SK-N-SH treated with all-trans-retinoic acid at 6 μM for 48 hours (cell line): ENCODE results near the gene AKR1D1.
"Not testable (repeated sequence)": the region's sequence is repeated elsewhere in the genome, so short reads cannot be mapped to it uniquely, and the experiment has no call there.

Source experiments
- ATAC-seq: fragments of 200-7000 bp; cut with Tn5 transposase; 3 replicates; pipeline ENCODE4 v1.9.1; 2020; ENCODE audit warnings: mild to moderate bottlenecking, moderate library complexity
- ARNTL ChIP-seq: fragments of 450-650 bp; formaldehyde crosslinking; IDR thresholded peaks from 2 replicates; pipeline ENCODE4 v1.5.0; 2020; ENCODE audit warnings: low read depth, mild to moderate bottlenecking, moderate library complexity, borderline replicate concordance
- BACH2 ChIP-seq: fragments of 250-450 bp; sonication (Bioruptor Pico); IDR thresholded peaks from 2 replicates; pipeline ENCODE4 v1.9.0; 2021; ENCODE audit warnings: mild to moderate bottlenecking, borderline replicate concordance
- CREB5 ChIP-seq: fragments of 250-450 bp; sonication (Bioruptor Pico); IDR thresholded peaks from 2 replicates; pipeline ENCODE4 v1.5.1; 2020; ENCODE audit warnings: low read depth, mild to moderate bottlenecking, moderate library complexity
- CSDC2 ChIP-seq: fragments of 250-450 bp; sonication (Bioruptor Pico); IDR thresholded peaks from 2 replicates; pipeline ENCODE4 v1.5.0; 2020; ENCODE audit warnings: mild to moderate bottlenecking, moderate library complexity
- CSRNP3 ChIP-seq: fragments of 250-450 bp; sonication (Bioruptor Pico); IDR thresholded peaks from 2 replicates; pipeline ENCODE4 v1.5.1; 2021; ENCODE audit warnings: mild to moderate bottlenecking, moderate library complexity
- ESRRG ChIP-seq: fragments of 250-450 bp; sonication (Bioruptor Pico); IDR thresholded peaks from 2 replicates; pipeline ENCODE4 v1.6.1; 2021; ENCODE audit warnings: mild to moderate bottlenecking
- ISL1 ChIP-seq: fragments of 250-450 bp; sonication (Bioruptor Pico); IDR thresholded peaks from 2 replicates; pipeline ENCODE4 v2.1.2; 2022; ENCODE audit warnings: mild to moderate bottlenecking, moderate library complexity
- OSR1 ChIP-seq: fragments of 250-450 bp; sonication (Bioruptor Pico); IDR thresholded peaks from 2 replicates; pipeline ENCODE4 v1.8.0; 2022; ENCODE audit warnings: moderate library complexity, mild to moderate bottlenecking, inconsistent platforms
- PATZ1 ChIP-seq: fragments of 250-450 bp; sonication (Bioruptor Pico); IDR thresholded peaks from 2 replicates; pipeline ENCODE4 v1.8.0; 2020; ENCODE audit warnings: mild to moderate bottlenecking, moderate library complexity, borderline replicate concordance
- POU6F1 ChIP-seq: fragments of 250-450 bp; sonication (Bioruptor Pico); IDR thresholded peaks from 2 replicates; pipeline ENCODE4 v1.8.0; 2021; ENCODE audit warnings: low read depth, mild to moderate bottlenecking, moderate library complexity, borderline replicate concordance
- PPARA ChIP-seq: fragments of 250-450 bp; sonication (Bioruptor Pico); IDR thresholded peaks from 2 replicates; pipeline ENCODE4 v1.5.0; 2020; ENCODE audit warnings: mild to moderate bottlenecking, borderline replicate concordance
- RARB ChIP-seq: fragments of 250-450 bp; sonication (Bioruptor Pico); IDR thresholded peaks from 2 replicates; pipeline ENCODE4 v1.8.0; 2021; ENCODE audit warnings: mild to moderate bottlenecking, moderate library complexity
- SNAI2 ChIP-seq: fragments of 250-450 bp; sonication (Bioruptor Pico); IDR thresholded peaks from 2 replicates; pipeline ENCODE4 v1.5.0; 2020; ENCODE audit warnings: mild to moderate bottlenecking, moderate library complexity
- TCF4 ChIP-seq: fragments of 250-450 bp; sonication (Bioruptor Pico); IDR thresholded peaks from 2 replicates; pipeline ENCODE4 v1.8.0; 2021; ENCODE audit warnings: mild to moderate bottlenecking, moderate library complexity, borderline replicate concordance
- TOX ChIP-seq: fragments of 250-450 bp; sonication (Bioruptor Pico); IDR thresholded peaks from 2 replicates; pipeline ENCODE4 v1.8.0; 2021; ENCODE audit warnings: mild to moderate bottlenecking, moderate library complexity, borderline replicate concordance
- ZFP3 ChIP-seq: fragments of 250-450 bp; sonication (Bioruptor Pico); IDR thresholded peaks from 2 replicates; pipeline ENCODE4 v1.5.0; 2020; ENCODE audit warnings: mild to moderate bottlenecking, moderate library complexity
- ZFP30 ChIP-seq: fragments of 450-650 bp; formaldehyde crosslinking; IDR thresholded peaks from 2 replicates; pipeline ENCODE4 v1.5.0; 2022; ENCODE audit warnings: mild to moderate bottlenecking, moderate library complexity
- ZNF565 ChIP-seq: fragments of 450-650 bp; formaldehyde crosslinking; conservative IDR thresholded peaks from 2 replicates; pipeline ENCODE4 v1.5.0; 2020; ENCODE audit warnings: low read depth, mild to moderate bottlenecking, moderate library complexity
- ZNF70 ChIP-seq: fragments of 450-650 bp; formaldehyde crosslinking; IDR thresholded peaks from 2 replicates; pipeline ENCODE4 v1.5.0; 2020; ENCODE audit warnings: mild to moderate bottlenecking, moderate library complexity

The AKR1D1 gene

GRCh38 chr7:138047907-138048306 is 28.4 kb upstream of the AKR1D1 start:
- ATAC-seq, result no peak
- TF ChIP-seq CSDC2 (CRISPR knock-in tag) (no peak), ZFP30 (CRISPR knock-in tag) (no peak), POU6F1 (CRISPR knock-in tag) (no peak), BACH2 (no peak), TOX (no peak), ISL1 (CRISPR knock-in tag) (no peak), ARNTL (CRISPR knock-in tag) (no peak), ZNF565 (CRISPR knock-in tag) (no peak), ZFP3 (CRISPR knock-in tag) (no peak), PPARA (CRISPR knock-in tag) (no peak), OSR1 (CRISPR knock-in tag) (no peak), TCF4 (CRISPR knock-in tag) (no peak), ZNF70 (CRISPR knock-in tag) (no peak)

GRCh38 chr7:138049505-138050116 is 26.6 kb upstream of the AKR1D1 start:
- no peak for ATAC-seq
- TF ChIP-seq OSR1 (CRISPR knock-in tag), result no peak

- ATAC-seq, result not testable (repeated sequence)
These were observed 24.5 kb upstream of the AKR1D1 start for GRCh38 chr7:138051712-138052247.

- ATAC-seq, result no peak
- TF ChIP-seq RARB (CRISPR knock-in tag), result no peak
These were observed 23.6 kb upstream of the AKR1D1 start for GRCh38 chr7:138052696-138053095.

- not testable (repeated sequence) for ATAC-seq
These were observed 20.6 kb upstream of the AKR1D1 start for GRCh38 chr7:138055698-138056097.

- TF ChIP-seq ESRRG (CRISPR knock-in tag) (no peak), PPARA (CRISPR knock-in tag) (no peak), ZFP3 (CRISPR knock-in tag) (no peak), CSRNP3 (CRISPR knock-in tag) (no peak), ZNF70 (CRISPR knock-in tag) (no peak), ZNF565 (CRISPR knock-in tag) (no peak), SNAI2 (CRISPR knock-in tag) (no peak), BACH2 (no peak), RARB (CRISPR knock-in tag) (no peak), PATZ1 (CRISPR knock-in tag) (no peak), CREB5 (no peak), CSDC2 (CRISPR knock-in tag) (no peak), ISL1 (CRISPR knock-in tag) (no peak), TCF4 (CRISPR knock-in tag) (no peak), POU6F1 (CRISPR knock-in tag) (no peak)
- no peak for ATAC-seq
These were observed 12.9 kb upstream of the AKR1D1 start for GRCh38 chr7:138063400-138063799.
